Glutamatergic neuron (in vitro differentiated cells): ENCODE data around the gene PRRT2. TPM values are rescaled to one million over a fixed set of nuclear protein-coding genes. Genes with fewer than 3 reads are reported as not detected.
"Not testable (repeated sequence)": the region's sequence is repeated elsewhere in the genome, so short reads cannot be mapped to it uniquely, and the experiment has no call there.

Experiments used
- DNase-seq: peaks from one replicate; pipeline ENCODE4 v3.0.0; 2022
- H3K27ac Mint-ChIP-seq: one replicate; pipeline ENCODE4 v1.8.0; 2020; ENCODE audit warnings: mild to moderate bottlenecking, mixed read lengths, inconsistent platforms; ENCODE audit not compliant: unreplicated experiment
- H3K27me3 Mint-ChIP-seq: one replicate; pipeline ENCODE4 v1.8.0; 2020; ENCODE audit warnings: mild to moderate bottlenecking, moderate library complexity, mixed read lengths, inconsistent platforms; ENCODE audit not compliant: unreplicated experiment
- H3K36me3 Mint-ChIP-seq: one replicate; pipeline ENCODE4 v1.8.0; 2020; ENCODE audit warnings: mild to moderate bottlenecking, mixed read lengths, inconsistent platforms; ENCODE audit not compliant: unreplicated experiment
- H3K4me1 Mint-ChIP-seq: one replicate; pipeline ENCODE4 v1.8.0; 2020; ENCODE audit warnings: mild to moderate bottlenecking, low read depth, mixed read lengths, inconsistent platforms; ENCODE audit not compliant: unreplicated experiment
- H3K4me3 Mint-ChIP-seq: one replicate; pipeline ENCODE4 v1.8.0; 2020; ENCODE audit warnings: mild to moderate bottlenecking, mixed read lengths, inconsistent platforms; ENCODE audit not compliant: unreplicated experiment
- H3K9me3 Mint-ChIP-seq: one replicate; pipeline ENCODE4 v1.8.0; 2020; ENCODE audit warnings: mild to moderate bottlenecking, moderate library complexity, mixed read lengths, inconsistent platforms; ENCODE audit not compliant: unreplicated experiment
- CTCF ChIP-seq: fragments of 200-600 bp; sonication (generic); IDR thresholded peaks from one replicate; pipeline ENCODE4 v1.5.0; 2021; ENCODE audit not compliant: partially characterized antibody, unreplicated experiment
- total RNA-seq: library from RNA; stranded (reverse); fragmentation: NEBNext Ultra II Directional; extraction: Animal tissue kit (Norgen Biotek cat#: 25700); gene quantifications from one replicate; pipeline ENCODE4 v1.2.1, GENCODE V29; 2021; ENCODE audit not compliant: unreplicated experiment

PRRT2 gene
- total RNA-seq, 1 donor from 2014 or later = 91.0 TPM

GRCh38 chr16:29775742-29776408 is 36.1 kb upstream of the PRRT2 start:
- peaks cover 6% of the 10 kb centered on the region for H3K9me3 Mint-ChIP-seq
- no peak overlapping the region for H3K4me3 Mint-ChIP-seq
- peaks cover 2% of the 10 kb centered on the region for H3K27me3 Mint-ChIP-seq
- H3K36me3 Mint-ChIP-seq = no peaks in the 10 kb centered on the region
- no peak for TF ChIP-seq CTCF
- peak; percentile 21 for DNase-seq
- H3K27ac Mint-ChIP-seq = no peak overlapping the region
- no peaks in the 10 kb centered on the region for H3K4me1 Mint-ChIP-seq

GRCh38 chr16:29777576-29778350 is 34.2 kb upstream of the PRRT2 start, which contains the start of gene ZG16:
Gene ZG16 (plus strand): TSS chr16:29778256. CDS start chr16:29779267, 1,011 bp downstream.
- Mint-ChIP-seq H3K27me3 (peaks cover 2% of the 10 kb centered on the region), H3K4me3 (no peak within 1 kb of the TSS), H3K9me3 (peaks cover 3% of the 10 kb centered on the region), H3K27ac (no peak within 1 kb of the TSS), H3K36me3 (no peaks in the 10 kb centered on the region), H3K4me1 (no peaks in the 10 kb centered on the region)
- TF ChIP-seq CTCF = no peak
- no peak for DNase-seq

GRCh38 chr16:29779474-29779873 is 32.5 kb upstream of the PRRT2 start:
- H3K9me3 Mint-ChIP-seq = peaks cover 1% of the 10 kb centered on the region
- no peaks in the 10 kb centered on the region for H3K36me3 Mint-ChIP-seq
- no peak overlapping the region for H3K27ac Mint-ChIP-seq
- no peak overlapping the region for H3K4me3 Mint-ChIP-seq
- no peak for DNase-seq
- no peak for TF ChIP-seq CTCF
- H3K27me3 Mint-ChIP-seq = peaks cover 6% of the 10 kb centered on the region
- H3K4me1 Mint-ChIP-seq = no peaks in the 10 kb centered on the region

- not testable (repeated sequence) for DNase-seq, H3K27ac Mint-ChIP-seq, H3K36me3 Mint-ChIP-seq, H3K9me3 Mint-ChIP-seq, H3K4me3 Mint-ChIP-seq, H3K27me3 Mint-ChIP-seq, H3K4me1 Mint-ChIP-seq
Measured at GRCh38 chr16:29783094-29783953, 28.7 kb upstream of the PRRT2 start.

GRCh38 chr16:29784157-29784556 is 27.8 kb upstream of the PRRT2 start:
- Mint-ChIP-seq H3K27ac (no peak overlapping the region), H3K27me3 (peaks cover 4% of the 10 kb centered on the region), H3K4me1 (peaks cover 2% of the 10 kb centered on the region), H3K36me3 (no peaks in the 10 kb centered on the region), H3K4me3 (no peak overlapping the region), H3K9me3 (peaks cover 1% of the 10 kb centered on the region)
- no peak for DNase-seq
- TF ChIP-seq CTCF = no peak
